ENCODE measurements around the gene OR2A5. TPM values are rescaled to one million over a fixed set of nuclear protein-coding genes. Genes with fewer than 3 reads are reported as not detected.

OR2A5 gene
- total RNA-seq, 1 donor from 2014 or later: not detected

DNA sequence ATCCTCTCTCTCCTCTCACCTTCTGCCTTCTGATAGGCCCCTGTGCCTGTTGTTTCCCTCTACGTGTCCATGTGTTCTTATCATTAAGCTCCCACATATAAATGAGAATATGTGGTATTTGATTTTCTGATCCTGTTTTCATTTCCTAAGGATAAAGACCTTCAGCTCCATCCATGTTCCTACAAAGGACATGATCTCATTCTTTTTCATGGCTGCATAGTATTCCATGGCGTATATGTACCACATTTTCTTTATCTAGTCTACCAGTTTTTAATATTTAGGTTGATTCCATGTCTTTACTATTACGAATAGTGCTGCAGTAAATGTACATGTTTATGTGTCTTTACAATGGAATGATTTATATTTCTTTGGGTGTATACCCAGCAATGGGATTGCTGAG lies 41.9 kb downstream of the OR2A5 start:
- no peak for DNase-seq (ENCODE audit: low spot score, unreplicated experiment)
- no peak overlapping the region for H3K4me3 Mint-ChIP-seq (ENCODE audit: low read depth)
- H3K36me3 Mint-ChIP-seq (ENCODE audit: insufficient read depth): no peaks in the 10 kb centered on the region
- H3K27ac Mint-ChIP-seq: no peak overlapping the region
- H3K4me1 Mint-ChIP-seq (ENCODE audit: low read depth): no peaks in the 10 kb centered on the region
- H3K9me3 Mint-ChIP-seq (ENCODE audit: low read depth): peaks cover 7% of the 10 kb centered on the region
- TF ChIP-seq, protein P1, sequence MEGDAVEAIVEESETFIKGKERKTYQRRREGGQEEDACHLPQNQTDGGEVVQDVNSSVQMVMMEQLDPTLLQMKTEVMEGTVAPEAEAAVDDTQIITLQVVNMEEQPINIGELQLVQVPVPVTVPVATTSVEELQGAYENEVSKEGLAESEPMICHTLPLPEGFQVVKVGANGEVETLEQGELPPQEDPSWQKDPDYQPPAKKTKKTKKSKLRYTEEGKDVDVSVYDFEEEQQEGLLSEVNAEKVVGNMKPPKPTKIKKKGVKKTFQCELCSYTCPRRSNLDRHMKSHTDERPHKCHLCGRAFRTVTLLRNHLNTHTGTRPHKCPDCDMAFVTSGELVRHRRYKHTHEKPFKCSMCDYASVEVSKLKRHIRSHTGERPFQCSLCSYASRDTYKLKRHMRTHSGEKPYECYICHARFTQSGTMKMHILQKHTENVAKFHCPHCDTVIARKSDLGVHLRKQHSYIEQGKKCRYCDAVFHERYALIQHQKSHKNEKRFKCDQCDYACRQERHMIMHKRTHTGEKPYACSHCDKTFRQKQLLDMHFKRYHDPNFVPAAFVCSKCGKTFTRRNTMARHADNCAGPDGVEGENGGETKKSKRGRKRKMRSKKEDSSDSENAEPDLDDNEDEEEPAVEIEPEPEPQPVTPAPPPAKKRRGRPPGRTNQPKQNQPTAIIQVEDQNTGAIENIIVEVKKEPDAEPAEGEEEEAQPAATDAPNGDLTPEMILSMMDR (IDR thresholded peaks at IDR 0.05; ENCODE audit: unreplicated experiment): no peak
- H3K27me3 Mint-ChIP-seq: no peaks in the 10 kb centered on the region

DNA sequence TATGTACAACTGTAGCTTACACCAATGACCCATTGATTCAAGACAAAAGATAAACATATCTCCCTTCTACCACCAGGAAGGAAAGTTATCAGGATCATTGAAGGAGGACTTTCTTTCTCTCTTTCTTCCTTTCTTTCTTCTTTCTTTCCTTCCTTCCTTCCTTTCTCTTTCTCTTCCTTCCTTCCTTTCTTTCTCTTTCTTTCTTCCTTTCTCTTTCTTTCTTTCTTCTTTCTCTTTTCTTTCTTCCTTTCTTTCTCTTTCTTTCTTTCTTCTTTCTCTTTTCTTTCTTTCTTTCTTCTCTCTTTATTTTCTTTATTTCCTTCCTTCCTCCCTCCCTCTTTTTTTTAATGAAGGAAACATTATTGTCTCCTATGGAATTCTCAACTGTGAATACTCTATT lies 50.0 kb downstream of the OR2A5 start:
- no peaks in the 10 kb centered on the region for H3K9me3 Mint-ChIP-seq (ENCODE audit: low read depth)

DNA sequence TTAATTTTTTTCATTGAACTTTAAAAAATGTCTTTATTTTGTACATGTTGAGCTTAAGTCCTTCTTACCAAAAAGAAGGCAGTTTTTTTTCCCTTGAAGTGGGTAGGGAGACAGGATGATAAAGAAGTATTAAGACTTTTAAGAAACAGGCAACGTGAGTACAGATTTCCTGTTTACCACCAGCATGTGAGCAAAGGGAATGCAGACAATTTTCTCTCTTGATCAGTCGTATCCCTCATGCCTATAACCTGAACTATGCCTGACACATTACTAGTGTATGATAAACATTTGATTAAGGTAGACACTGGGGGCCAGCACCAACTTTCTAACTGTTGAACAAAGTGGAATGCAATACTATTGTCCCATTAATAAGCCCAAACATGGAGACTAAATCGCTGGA lies 51.9 kb downstream of the OR2A5 start:
- TF ChIP-seq, protein P1 (IDR thresholded peaks at IDR 0.05; ENCODE audit: unreplicated experiment): no peak
- H3K36me3 Mint-ChIP-seq (ENCODE audit: insufficient read depth): no peaks in the 10 kb centered on the region
- H3K27ac Mint-ChIP-seq: no peak overlapping the region
- DNase-seq (ENCODE audit: low spot score, unreplicated experiment): no peak
- no peaks in the 10 kb centered on the region for H3K27me3 Mint-ChIP-seq
- H3K4me1 Mint-ChIP-seq (ENCODE audit: low read depth): no peaks in the 10 kb centered on the region
- H3K4me3 Mint-ChIP-seq (ENCODE audit: low read depth): no peak overlapping the region
- H3K9me3 Mint-ChIP-seq (ENCODE audit: low read depth): no peaks in the 10 kb centered on the region

More for the DNA sequence above, 50.0 kb downstream of the OR2A5 start:
- H3K27ac Mint-ChIP-seq: no peak overlapping the region
- TF ChIP-seq, protein P1 (IDR thresholded peaks at IDR 0.05; ENCODE audit: unreplicated experiment): no peak
- H3K27me3 Mint-ChIP-seq: no peaks in the 10 kb centered on the region
- no peaks in the 10 kb centered on the region for H3K36me3 Mint-ChIP-seq (ENCODE audit: insufficient read depth)
- DNase-seq (ENCODE audit: low spot score, unreplicated experiment): no peak
- no peak overlapping the region for H3K4me3 Mint-ChIP-seq (ENCODE audit: low read depth)
- no peaks in the 10 kb centered on the region for H3K4me1 Mint-ChIP-seq (ENCODE audit: low read depth)

DNA sequence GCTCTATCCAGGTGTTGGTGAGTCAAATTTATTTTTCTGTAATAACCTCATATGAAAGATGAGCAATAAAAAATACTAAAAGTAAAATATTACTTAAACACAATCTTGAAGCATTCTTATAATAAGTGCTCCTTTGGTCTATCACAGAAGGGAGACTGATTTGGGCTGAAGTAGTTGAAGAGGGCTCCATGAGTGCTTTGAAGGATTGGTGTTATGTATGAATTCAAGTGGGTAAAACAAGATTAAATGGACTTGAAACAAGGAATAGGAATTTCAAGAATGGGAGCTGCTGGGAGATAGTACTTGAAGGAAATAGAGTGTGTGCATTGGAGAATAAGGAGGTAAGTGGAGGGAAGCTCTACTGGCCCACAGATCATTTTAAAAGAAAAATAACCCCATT lies 53.3 kb downstream of the OR2A5 start:
- Mint-ChIP-seq H3K4me3 (ENCODE audit: low read depth) (no peak overlapping the region), H3K4me1 (ENCODE audit: low read depth) (no peaks in the 10 kb centered on the region), H3K27ac (no peak overlapping the region), H3K27me3 (no peaks in the 10 kb centered on the region), H3K36me3 (ENCODE audit: insufficient read depth) (no peaks in the 10 kb centered on the region), H3K9me3 (ENCODE audit: low read depth) (no peaks in the 10 kb centered on the region)
- no peak for DNase-seq (ENCODE audit: low spot score, unreplicated experiment)
- TF ChIP-seq, protein P1 (IDR thresholded peaks at IDR 0.05; ENCODE audit: unreplicated experiment): no peak

DNA sequence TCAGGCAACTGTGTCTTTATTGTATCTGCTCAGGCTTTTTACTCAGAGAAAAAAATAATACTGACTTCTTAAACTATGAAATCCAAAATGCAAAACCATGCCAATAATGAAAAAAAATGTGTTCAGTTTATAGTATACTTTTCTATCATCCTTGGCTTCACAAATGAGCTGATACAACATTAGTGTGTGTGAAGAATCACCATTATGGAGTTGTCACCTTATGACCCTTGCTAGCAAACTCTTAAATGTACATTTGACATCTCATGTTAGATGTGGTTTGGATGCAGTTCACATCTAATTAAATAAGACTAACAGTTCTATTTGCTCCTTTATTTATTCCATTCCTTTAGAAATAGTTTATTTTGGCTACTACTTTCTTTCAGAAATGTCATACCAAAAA lies 56.5 kb downstream of the OR2A5 start:
- H3K27me3 Mint-ChIP-seq: no peaks in the 10 kb centered on the region
- DNase-seq (ENCODE audit: low spot score, unreplicated experiment): no peak
- H3K27ac Mint-ChIP-seq: no peak overlapping the region
- H3K4me1 Mint-ChIP-seq (ENCODE audit: low read depth): no peaks in the 10 kb centered on the region
- no peaks in the 10 kb centered on the region for H3K36me3 Mint-ChIP-seq (ENCODE audit: insufficient read depth)
- no peak overlapping the region for H3K4me3 Mint-ChIP-seq (ENCODE audit: low read depth)
- TF ChIP-seq, protein P1 (IDR thresholded peaks at IDR 0.05; ENCODE audit: unreplicated experiment): no peak
- no peaks in the 10 kb centered on the region for H3K9me3 Mint-ChIP-seq (ENCODE audit: low read depth)

Other genes with a start within 250 kb of the OR2A5 start
- gene TCAF1, start 146.8 kb upstream of the OR2A5 start, total RNA-seq: 112 TPM in 2 replicates
- gene OR2F2, start 113.7 kb upstream of the OR2A5 start, total RNA-seq: not detected in 2 replicates
- gene OR2F1, start 94.1 kb upstream of the OR2A5 start, total RNA-seq: not detected in 2 replicates
- gene OR6B1, start 48.6 kb upstream of the OR2A5 start, total RNA-seq: not detected in 2 replicates
- gene OR2A25, start 20.9 kb downstream of the OR2A5 start, total RNA-seq: not detected in 2 replicates
- not detected in 2 replicates for gene OR2A12, start 37.3 kb downstream of the OR2A5 start, total RNA-seq
- gene OR2A2, start 60.6 kb downstream of the OR2A5 start, total RNA-seq: not detected in 2 replicates
- not detected in 2 replicates for gene OR2A14, start 74.2 kb downstream of the OR2A5 start, total RNA-seq
- 5.4 and 6.9 TPM in 2 replicates for gene CTAGE4, start 134.5 kb downstream of the OR2A5 start, total RNA-seq
- gene ARHGEF35, start 146.9 kb downstream of the OR2A5 start, total RNA-seq: 17.3 and 19.5 TPM in 2 replicates
- 0.20 TPM in 1 of 2 replicates, not detected in the other for gene OR2A42, start 190.7 kb downstream of the OR2A5 start, total RNA-seq
- 8.0 and 9.3 TPM in 2 replicates for gene OR2A7, start 215.8 kb downstream of the OR2A5 start, total RNA-seq
- 7.2 and 8.9 TPM in 2 replicates for gene CTAGE8, start 220.3 kb downstream of the OR2A5 start, total RNA-seq

All from progenitor cell of endocrine pancreas (in vitro differentiated cells).